EH (cell line): Measurements from ENCODE around the gene PSG2.
"Not testable (repeated sequence)": the region's sequence is repeated elsewhere in the genome, so short reads cannot be mapped to it uniquely, and the experiment has no call there.

Experiments
- DNase-seq: peaks from one replicate; pipeline ENCODE4 v3.0.0-alpha.2; 2015; ENCODE audit warnings: low read depth

PSG2 gene

GRCh38 chr19:43082601-43083000, at the start of gene PSG2:
PSG2 (minus strand) TSS chr19:43082701; CDS start chr19:43082569, 132 bp downstream.
- DNase-seq: not testable (repeated sequence)

GRCh38 chr19:43131281-43131842, 48.9 kb upstream of the PSG2 start:
- peak; percentile 72 for DNase-seq

- not testable (repeated sequence) for DNase-seq
Measured at GRCh38 chr19:43129197-43129596, 46.7 kb upstream of the PSG2 start.

GRCh38 chr19:43127336-43127735, 44.8 kb upstream of the PSG2 start:
- DNase-seq: peak; percentile 99

- no peak for DNase-seq
Measured at GRCh38 chr19:43126720-43127119, 44.2 kb upstream of the PSG2 start.

GRCh38 chr19:43124360-43124759, 41.9 kb upstream of the PSG2 start:
- no peak for DNase-seq

- peak; percentile 96 for DNase-seq
Measured at GRCh38 chr19:43120433-43121026, 38.0 kb upstream of the PSG2 start.

- peak; percentile 74 for DNase-seq
Measured at GRCh38 chr19:43119526-43119925, 37.0 kb upstream of the PSG2 start.

GRCh38 chr19:43116421-43116820, 33.9 kb upstream of the PSG2 start:
- DNase-seq: not testable (repeated sequence)

- DNase-seq: not testable (repeated sequence)
Measured at GRCh38 chr19:43115548-43115947, 33.0 kb upstream of the PSG2 start.

- not testable (repeated sequence) for DNase-seq
Measured at GRCh38 chr19:43115064-43115463, 32.6 kb upstream of the PSG2 start.

GRCh38 chr19:43114626-43115025, 32.1 kb upstream of the PSG2 start:
- not testable (repeated sequence) for DNase-seq

GRCh38 chr19:43107401-43107800, 24.9 kb upstream of the PSG2 start:
- DNase-seq: not testable (repeated sequence)

GRCh38 chr19:43105496-43105895, 23.0 kb upstream of the PSG2 start:
- no peak for DNase-seq

GRCh38 chr19:43104215-43104850, 21.8 kb upstream of the PSG2 start:
- peak; percentile 84 for DNase-seq

GRCh38 chr19:43101950-43102349, 19.4 kb upstream of the PSG2 start:
- no peak for DNase-seq

GRCh38 chr19:43098416-43098815, 15.9 kb upstream of the PSG2 start:
- DNase-seq: peak; percentile 25

GRCh38 chr19:43087702-43088340, 5.3 kb upstream of the PSG2 start:
- DNase-seq: peak; percentile 79

GRCh38 chr19:43085796-43086530, 3.5 kb upstream of the PSG2 start:
- DNase-seq: peak; percentile 68

- DNase-seq: peak; percentile 52
Measured at GRCh38 chr19:43084196-43084832, 1.8 kb upstream of the PSG2 start.

GRCh38 chr19:43083721-43084120, 1.2 kb upstream of the PSG2 start:
- not testable (repeated sequence) for DNase-seq

- DNase-seq: peak; percentile 91
Measured at GRCh38 chr19:43078311-43078710, 4.2 kb downstream of the PSG2 start.
